ENCODE results near the gene PYROXD2. TPM values are rescaled to one million over a fixed set of nuclear protein-coding genes. Genes with fewer than 3 reads are reported as not detected.
"Not testable (repeated sequence)": the region's sequence is repeated elsewhere in the genome, so short reads cannot be mapped to it uniquely, and the experiment has no call there.

Gene PYROXD2
- total RNA-seq, 1 donor from 2014 or later, result 5.4 TPM

DNA sequence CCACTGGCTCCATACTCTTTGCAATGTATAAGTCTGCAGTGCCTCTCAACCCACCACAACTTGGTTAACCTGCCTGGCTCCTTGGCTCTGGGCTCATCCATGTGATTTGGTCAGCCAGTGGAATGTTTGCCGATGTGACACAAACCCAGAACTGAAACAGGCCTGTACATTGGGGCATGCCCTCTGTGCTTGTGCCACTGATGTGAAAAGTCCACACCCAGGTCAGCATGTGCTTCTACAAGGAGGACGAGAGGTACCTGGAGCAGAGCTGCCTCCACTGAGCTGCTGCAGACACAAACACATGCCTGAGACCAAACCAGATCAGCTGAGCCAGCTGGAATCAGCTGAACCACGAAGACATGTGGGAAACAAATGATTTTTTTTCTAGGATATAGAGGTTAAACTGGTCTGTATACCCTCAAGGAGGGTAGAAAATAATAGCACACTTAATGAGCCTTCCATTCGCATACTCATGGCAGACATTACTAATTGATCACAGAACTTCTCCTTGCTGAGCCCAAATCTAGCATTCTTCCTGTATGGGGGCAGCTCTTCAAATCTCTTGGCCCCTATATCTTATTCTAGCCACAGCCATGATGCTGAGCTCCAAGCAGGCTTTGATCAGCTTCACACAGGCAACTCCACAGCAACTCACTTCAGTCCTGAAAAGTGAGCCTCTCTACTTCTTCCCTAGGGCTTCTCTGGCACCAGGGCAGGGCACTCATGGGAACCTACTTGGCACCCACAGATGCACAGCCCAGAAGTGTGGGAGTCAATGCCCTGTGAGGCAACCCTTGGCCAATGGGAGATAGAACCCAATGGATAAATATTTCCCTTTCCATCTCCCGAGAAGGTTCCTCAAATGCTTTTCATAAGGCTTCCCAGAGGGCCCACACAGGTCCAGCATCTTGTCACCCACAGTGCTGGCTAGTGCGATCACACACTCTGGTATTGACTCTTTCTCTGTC is 18.6 kb downstream of the PYROXD2 start:
- DNase-seq (ENCODE audit: low spot score), result no peak
- ATAC-seq, result no peak

DNA sequence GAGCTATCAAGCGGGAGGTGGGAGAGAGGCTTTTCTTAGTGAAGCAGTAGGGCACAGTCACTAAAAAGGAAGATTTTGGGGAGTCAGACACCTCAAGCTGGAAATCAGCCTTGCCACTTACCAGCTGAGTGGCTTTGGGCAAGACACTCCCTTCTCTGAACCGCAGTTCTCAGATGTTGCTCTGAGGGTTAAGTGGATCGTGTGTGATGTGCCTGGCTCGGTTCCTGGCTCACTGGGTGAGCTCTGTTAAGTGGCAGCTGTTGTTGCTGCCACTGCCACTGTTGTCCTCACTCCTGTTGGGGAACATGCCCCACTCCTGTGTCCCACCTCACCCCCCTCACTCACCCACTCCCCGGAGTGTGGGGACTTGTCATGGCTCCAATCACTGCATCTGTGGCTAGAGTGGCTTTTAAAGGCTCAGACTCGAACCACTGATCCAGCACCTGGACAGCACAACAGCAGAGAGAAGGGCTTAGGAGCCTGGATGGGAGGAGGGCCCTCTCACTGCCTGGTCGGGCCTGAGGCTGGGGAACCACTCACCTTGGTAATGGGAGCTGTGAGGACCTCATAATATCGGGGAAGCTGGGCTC is 20.0 kb downstream of the PYROXD2 start:
- DNase-seq (ENCODE audit: low spot score) (no peak), ATAC-seq (no peak)

DNA sequence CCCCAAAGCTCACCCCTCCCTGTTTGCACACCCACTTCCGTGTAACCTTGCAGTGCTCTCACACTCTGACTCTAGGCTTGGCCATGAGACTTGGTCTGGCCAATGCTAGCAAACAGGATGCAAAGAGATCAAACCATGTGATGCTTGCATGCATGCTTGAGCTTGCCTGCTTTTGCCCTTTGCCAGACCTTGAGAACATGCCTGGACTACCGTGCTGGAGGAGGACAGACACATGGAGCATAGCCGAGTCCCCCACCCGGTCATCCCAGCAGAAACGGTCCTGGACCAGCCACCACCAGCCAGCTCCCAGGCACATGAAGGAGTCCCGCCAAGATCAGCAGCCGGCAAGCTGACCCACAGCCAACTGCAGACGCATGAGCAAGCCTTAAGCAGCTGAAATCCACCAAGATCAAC is 23.4 kb downstream of the PYROXD2 start:
- no peak for DNase-seq (ENCODE audit: low spot score)
- ATAC-seq, result peak; percentile 28

DNA sequence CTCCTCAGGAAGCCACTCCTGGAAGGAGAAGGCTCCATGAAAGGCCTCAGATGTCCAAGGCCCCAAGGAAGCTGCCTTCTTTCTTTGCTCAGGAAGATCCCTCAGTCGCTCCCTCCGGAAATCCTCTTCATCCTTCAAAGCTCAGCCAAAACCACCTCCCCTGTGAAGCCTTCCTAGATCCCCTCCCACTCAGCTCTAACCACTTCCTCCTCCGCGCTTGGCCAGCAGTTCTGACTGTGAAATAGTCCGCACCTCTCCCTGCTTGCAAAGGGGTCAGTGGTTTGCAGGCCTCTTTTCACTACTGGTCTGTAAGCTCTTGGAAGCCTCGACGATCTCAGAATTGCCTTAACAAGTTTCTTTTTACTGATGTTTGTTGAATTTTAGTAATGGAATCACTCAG is 23.9 kb downstream of the PYROXD2 start:
- DNase-seq (ENCODE audit: low spot score), result no peak
- no peak for ATAC-seq

DNA sequence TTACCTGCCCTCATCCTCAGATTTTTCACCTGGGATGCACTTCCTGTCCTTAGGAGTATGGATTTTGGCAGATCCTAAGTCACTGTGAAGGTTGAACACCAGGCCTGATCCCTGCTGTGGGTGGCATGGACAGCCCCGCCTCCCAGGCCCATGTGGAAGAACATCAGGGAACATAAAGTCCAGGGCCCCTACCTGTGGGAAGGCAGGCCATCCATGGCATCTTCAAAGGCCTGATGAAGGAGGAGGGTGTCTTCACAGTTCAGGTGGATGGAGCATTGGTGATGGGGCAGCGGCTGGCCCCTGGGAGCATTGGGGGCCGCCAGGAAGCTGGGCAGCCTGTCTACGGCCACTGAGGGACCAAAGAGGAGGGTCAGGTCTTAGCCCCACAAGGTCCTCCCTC is 24.6 kb downstream of the PYROXD2 start:
- ATAC-seq (no peak), DNase-seq (ENCODE audit: low spot score) (no peak)

DNA sequence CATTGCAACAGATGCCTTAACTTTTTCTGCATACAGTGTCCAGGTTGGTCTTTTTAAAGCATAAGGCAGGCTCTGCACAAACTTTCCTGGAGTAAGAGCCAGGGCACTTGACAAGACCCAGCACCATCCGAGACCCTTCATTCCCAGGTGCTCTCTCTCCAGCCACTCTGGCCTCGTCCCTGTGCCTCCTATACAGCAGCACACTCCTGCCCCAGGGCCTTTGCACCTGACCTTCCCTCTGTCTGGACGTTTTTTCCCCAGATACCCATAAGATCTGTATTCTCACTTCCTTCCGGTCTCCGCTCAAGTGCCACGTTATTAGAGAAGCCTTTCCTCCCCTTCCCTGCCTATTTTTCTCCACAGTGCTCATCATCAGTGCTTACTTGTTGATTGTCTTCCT is 25.6 kb downstream of the PYROXD2 start:
- ATAC-seq, result no peak
- no peak for DNase-seq (ENCODE audit: low spot score)

DNA sequence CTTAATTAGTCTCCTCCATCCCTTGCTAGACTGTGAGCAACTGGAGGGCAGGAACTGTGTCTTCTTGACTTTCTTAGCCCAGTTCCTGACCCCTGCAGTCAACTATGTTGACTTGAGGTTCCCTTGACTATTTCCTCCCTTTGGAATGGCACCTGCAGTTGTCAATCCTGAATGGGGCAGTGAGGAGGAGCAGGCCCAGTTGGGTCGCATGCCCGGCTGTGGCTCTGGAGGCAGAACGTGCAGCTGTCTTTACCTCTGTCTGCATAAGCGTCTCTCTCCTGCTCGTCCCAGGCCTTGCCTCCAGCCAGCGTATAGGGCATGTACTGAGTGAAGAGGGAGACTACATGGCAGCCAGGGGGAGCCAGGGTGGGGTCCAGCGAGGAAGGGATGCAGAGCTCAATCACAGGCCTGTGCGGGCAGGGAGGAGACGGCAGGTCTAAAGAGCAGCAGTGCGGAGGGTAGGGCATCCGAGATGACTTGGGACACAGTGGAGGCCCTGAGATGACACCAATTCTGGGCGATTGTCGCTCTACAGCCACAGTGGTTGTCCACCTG is 26.8 kb downstream of the PYROXD2 start:
- no peak for DNase-seq (ENCODE audit: low spot score)

DNA sequence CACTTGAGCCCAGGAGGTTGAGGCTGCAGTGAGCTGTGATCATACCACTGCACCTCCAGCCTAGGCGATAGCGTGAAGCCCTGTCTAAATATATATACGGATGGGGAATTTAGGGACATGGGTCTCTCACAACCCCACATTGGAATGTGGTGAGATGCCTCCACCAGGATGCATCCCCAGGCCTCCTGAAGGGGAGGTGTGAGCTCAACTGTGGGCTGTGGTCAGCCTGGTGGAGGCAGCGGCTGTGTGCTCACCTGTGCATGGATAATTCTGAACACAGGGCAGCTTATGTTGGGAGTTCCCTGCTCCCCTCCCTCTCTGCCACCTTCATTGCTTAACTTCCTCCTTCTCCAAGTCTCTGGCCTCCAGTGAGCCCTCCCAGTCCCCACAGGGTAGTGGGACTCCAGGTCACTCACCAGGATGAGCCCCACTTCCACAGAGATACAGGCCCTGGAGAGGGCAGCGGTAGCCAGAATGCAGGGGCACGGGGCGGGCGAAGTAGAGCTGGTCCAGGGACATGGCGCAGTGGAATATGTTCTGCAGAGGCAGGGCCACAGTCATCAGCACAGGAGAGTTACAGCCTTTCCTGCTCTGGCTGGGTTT is 30.4 kb downstream of the PYROXD2 start:
- DNase-seq (ENCODE audit: low spot score) (no peak), ATAC-seq (no peak)

More for the DNA sequence above, 26.8 kb downstream of the PYROXD2 start:
- ATAC-seq, result no peak

DNA sequence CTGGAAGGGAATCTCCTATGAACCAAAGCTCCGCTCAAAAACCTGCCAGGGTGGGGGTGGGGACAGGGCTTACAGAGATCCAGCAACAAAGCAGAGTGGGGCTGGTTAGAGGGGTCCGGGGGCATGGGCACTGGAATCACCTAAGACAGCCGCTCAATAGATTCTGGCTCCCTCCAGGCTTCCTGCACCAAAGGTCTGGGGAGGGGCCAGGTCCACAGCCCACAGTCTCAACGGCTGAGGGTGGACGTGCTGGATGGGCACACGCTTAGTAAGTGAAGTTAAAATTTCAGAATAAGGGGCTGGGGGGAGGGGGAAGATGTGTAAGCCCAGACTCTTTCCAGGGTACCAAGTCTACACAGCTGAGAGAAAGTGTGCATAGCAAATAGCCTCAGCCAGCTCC is 31.1 kb downstream of the PYROXD2 start:
- DNase-seq (ENCODE audit: low spot score) (no peak), ATAC-seq (no peak)

DNA sequence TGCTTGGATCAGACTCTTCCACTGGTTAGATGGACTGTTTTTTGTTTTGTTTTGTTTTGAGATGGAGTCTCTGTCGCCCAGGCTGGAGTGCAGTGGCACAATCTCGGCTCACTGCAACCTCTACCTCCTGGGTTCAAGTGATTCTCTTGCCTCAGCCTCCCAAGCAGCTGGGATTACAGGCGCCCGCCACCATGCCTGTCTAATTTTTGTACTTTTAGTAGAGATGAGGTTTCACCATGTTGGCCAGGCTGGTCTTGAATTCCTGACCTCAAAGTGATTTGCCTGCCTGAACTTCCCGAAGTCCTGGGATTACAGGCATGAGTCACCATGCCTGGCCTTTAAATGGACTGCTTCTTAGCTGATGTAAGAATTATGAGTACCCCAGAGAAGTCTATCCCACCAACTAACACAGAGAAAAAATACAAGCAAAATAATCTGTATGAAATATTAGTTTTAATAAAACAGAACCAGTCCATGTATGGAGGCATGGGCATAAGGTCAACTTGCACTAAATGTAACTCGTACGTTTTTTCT is 31.8 kb downstream of the PYROXD2 start:
- ATAC-seq; DNase-seq (ENCODE audit: low spot score): not testable (repeated sequence)

DNA sequence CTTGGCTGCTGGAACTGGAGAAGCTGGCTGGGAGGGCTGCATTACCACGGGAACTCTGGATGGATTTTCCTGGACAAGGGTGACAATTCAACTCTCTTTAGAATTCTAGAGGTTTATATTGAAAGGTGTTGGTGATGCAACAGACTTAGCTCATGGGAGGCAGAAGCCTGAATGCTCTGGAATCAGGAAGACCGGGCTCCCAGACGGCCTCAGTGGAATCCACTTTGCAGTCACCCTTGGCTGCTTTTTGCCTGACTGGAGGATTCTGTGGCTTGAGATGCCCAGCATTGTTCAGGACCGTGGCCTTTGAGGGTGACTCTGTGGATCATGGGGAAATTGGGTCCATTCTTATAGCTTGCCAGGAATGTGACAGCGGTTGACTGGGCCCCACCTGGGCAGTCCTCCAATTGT is 32.3 kb downstream of the PYROXD2 start:
- ATAC-seq (no peak), DNase-seq (ENCODE audit: low spot score) (no peak)

DNA sequence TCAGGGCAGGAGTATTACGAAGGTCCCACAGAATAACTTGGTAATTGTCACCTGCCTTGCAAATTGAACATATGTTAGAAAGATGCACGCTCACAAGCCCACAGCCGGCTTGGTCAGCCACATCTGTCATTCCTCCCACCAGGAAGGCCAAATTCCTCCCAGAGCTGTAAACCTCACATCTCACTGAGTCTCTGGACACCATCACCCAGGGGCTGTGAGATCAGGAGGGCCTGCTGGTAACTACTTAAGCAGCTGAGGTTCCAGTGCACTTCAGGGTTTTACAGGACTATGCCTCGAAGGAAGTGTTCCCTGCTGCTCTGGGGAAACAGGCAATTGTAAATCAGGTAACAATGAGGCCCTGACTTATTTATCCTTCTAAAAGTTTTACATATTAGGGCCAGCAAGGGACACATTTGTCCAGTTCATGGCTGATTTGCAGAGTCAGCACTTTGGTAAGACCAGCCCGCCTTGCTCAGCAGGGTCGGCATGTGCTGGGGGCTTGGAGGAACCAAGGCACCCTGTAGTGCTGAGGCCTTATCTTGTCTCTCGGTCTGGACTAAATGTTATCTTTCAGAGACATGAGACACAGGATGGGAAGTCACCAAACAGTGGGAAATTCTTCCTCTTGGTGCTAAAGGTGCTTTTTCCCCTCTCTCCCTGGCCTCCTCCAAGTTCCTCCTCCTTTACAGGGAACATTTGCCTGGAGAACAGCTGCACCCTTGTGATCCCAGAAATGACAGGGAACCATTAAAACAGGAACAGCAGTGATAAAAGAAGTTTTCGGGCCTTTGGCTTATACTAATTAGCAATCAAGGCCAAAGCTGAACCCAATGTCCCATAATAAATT is 34.3 kb downstream of the PYROXD2 start:
- DNase-seq (ENCODE audit: low spot score) (no peak), ATAC-seq (no peak)

DNA sequence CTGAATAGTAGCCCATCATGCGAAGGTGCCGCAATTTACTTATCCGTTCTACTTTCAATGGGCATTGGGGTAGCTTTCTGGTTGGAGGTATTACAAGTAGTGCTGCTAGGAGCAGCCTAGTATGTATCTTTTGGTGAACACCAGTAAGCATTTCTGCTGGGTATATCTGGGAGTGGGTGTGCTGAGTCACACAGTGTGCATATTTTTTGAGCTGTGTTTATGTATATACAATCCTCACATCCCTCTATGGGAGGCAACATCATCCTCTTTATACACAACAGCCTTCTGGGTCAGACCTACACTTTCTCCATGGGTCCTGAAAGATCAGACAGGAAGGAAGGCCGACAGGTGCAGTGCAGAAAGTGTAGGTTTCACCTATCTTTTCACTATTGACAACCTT is 36.3 kb downstream of the PYROXD2 start:
- ATAC-seq (no peak), DNase-seq (ENCODE audit: low spot score) (no peak)

DNA sequence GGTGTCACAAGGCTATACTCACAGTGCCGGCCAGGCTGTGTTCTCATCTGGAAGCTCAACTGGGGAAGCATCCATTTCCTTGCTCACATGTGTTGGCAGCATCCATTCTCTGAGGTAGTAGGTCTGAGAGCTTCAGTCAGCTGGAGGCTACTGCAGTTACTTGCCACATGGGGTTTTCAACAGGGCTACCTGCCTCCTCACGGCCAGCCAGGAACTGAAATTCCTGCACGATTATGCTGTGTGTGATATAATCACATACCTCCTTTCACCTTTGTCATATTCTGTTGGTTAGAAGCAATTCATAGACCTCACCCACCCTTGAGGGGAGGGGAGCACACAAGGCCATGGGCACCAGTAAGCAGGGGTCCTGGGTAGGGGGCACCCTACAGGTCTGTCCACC is 37.4 kb downstream of the PYROXD2 start:
- DNase-seq (ENCODE audit: low spot score) (no peak), ATAC-seq (no peak)

DNA sequence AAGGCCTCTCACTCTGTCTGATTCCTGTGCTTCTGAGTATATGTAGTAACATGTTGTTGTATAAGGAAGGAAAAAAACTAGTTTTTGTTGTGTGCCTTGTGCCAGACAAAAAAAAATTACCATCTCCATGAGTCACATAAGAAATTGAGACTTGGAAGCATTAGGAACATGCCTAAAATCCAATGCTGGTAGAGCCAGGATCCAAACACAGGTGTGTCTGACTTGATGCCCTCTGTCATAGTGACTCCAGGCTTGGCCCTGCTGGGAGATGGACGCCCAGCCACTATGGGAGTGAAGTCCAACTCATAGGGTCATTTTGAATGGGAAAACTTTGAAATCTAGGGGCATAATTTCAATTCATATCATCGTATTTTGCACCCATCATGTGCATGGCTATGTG is 38.0 kb downstream of the PYROXD2 start:
- no peak for DNase-seq (ENCODE audit: low spot score)
- ATAC-seq, result no peak

DNA sequence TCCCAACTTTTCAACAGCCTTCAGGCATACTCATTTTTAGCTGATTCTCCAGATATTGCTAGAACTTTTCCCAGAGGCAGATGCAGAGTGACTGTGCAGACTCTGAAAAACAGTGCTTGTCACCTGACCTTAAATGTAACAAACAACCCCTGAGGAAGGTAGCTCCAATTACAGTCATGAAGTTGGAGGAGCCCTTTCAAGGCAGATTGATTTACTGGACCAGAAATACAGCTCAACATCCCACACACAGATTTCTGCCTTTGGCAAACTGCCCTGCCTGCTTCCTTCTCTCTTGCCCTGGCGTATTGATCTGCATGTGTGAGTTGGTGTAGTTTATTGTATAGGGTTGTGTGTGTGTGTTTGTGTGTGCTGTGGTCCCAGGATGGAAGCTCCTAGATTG is 38.5 kb downstream of the PYROXD2 start:
- ATAC-seq (no peak), DNase-seq (ENCODE audit: low spot score) (no peak)

DNA sequence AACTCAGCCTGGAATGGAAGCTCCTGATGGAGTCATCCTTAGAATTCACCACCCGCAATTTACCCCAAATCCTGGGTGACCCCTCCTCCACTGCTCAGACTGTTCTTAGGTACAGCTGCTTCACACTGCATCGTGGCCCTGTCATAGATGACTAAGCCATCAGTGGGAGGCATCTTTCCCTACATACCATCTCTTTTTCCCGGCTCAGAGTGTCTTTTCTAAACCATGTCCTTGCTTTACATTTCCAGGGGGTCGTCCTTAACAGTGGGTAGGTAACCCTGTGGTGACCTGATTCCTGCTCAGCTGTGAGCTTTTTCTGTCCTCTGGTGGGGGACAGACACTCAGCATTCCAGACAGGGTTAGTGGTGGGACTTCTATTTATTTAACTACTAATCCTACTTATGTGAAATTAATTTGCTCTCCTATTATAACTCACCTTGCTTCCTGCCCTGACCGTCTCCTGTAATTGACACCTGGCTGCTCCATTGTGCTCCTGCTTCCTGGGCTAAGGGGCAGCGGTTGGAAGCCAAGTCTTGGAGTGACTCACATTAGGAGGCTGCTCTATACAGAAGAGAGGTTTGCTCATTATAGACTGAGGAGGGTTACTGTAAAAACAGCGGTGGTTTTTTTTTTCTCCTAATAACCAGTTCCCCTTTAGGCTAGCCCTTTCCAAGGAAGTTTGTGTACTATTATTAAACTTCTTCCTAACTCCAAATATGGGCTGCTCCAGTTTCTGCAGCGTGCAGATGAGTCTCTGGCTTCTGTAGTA is 40.6 kb downstream of the PYROXD2 start:
- ATAC-seq (no peak), DNase-seq (ENCODE audit: low spot score) (no peak)

DNA sequence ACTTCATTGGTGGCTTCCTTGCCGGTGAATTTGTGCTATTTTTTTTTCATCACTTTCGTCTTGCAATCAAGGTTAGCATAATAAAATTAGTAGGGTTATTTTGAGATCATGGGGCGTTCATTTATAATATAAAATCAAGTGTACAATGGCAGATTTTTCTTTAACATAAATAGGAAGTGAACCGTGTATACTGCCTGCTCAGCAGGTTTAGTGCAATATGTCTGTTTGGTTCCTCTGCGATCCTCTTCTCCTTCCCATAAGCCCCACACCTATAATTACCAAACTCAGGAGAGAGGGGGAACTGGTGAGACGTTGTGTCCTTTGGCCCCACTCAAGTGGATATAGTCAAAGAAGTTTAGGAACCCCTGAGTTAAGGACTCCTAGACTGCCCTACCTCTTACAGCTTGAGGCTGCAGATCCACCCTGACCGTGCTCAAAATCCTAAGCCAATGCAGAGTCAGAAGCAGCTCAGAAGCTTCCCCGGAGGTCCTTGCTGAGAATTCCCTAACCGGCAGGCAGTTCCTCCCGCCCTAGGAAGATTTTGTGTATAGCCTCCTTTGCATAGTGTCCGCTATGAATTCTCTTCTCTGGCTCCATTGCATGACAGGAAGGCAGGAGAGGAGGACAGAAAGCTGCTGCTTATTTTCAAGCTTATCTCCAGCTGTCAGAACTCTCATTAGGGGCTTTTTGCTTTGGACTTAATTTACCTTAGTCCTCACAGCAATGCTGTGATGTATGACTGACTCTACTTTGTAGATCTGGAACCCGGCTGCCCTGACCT is 41.5 kb downstream of the PYROXD2 start:
- ATAC-seq (no peak), DNase-seq (ENCODE audit: low spot score) (no peak)

Measured in left lobe of liver (tissue), 2 donors.